CD4-positive, alpha-beta T cell treated with Interleukin-4 for 1 hour (primary cell): ENCODE measurements around the gene CAMTA1.

Experiments
- DNase-seq, 2 donors: peaks; one replicate each; pipeline ENCODE4 v3.0.0-alpha.2; 2020 to 2022

CAMTA1 gene

DNA sequence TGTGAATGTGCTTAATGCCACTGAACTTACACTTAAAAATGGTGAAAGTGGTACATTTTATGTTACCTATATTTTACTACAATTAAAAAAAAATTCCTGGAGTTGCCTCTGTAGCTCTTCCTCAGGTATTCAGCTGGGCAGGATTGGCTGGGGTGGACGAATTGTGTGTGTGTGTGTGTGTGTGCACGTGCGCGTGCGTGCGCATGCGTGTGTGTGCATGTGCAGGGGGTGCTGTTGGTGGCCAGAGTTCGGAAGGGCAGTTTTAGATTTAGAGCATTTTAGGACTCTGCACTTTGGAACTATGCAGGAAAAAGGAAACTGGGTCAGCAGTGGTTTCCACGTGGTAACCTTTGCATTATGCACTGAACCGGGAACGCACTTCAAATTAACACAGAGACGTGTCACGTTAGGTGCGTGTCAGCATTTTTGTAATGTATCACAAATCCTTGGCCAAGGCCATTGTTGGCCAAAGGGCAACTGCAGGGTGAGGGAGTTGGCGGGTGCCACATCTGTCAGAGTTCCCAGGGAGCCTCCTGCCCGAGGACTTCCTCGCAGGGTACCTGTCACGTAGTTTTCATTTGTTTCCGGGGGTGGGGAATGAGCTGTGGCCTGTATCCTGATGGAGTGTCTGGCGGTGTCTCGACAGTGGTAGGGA is 312.8 kb downstream of the CAMTA1 start:
- no peak for DNase-seq

DNA sequence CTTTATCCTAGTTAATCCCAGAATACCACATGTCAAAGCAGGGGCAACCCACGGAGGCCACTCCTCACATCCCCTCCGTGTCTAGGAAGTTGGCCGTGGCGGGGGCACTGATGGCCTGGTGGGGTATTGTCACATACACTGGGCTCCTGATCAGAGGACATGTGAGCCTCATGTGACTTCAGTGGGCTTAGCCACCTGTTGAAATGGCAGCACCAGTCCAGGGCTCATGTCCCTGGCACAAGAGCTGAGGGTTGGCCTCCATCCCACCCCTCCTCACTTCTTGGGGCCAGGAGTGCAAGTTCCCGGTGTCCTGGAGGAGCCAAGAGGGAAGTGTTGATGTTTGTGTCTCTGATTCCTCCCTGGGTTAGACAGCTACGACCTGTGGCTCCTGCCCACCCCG is 313.4 kb downstream of the CAMTA1 start:
- DNase-seq, result no peak

DNA sequence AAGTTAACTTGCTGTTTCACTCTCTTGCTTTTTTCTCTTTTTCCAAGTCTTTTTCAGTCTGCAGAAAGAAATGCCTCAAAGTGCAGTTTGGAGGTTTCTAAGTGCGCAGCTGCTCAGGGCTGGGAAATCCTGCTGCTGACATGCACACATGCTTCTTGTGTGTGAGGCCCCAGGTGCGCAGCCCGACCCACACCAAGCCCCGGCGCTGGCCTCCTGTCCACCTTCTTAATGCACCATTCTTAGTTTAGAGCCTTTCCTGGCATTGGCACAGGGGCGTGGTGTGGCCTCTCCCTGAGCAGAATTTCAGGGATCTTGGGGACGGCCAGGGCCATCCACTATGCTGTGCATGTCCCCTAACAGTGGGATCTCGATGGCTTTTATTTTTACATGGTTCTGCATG is 315.2 kb downstream of the CAMTA1 start:
- DNase-seq, result no peak

DNA sequence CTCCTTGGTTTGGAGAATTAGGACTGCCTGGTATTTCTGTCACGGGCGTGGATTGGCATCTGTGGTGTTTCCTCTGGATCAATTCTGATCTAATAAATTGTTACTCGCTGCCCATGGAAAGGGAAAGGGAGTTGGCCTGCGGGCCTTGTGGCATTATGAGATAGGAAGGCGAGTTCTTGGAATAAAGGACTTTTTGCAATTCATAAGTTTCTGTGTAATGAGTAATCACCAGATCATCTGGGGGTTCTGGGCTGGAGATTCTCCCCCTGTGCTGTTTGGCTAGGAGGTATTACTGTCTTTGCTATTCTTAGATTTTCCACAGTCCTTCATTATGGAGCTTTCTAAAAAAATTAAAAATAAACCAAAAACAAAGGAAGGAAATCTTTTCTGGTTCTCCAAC is 315.9 kb downstream of the CAMTA1 start:
- DNase-seq, result no peak

DNA sequence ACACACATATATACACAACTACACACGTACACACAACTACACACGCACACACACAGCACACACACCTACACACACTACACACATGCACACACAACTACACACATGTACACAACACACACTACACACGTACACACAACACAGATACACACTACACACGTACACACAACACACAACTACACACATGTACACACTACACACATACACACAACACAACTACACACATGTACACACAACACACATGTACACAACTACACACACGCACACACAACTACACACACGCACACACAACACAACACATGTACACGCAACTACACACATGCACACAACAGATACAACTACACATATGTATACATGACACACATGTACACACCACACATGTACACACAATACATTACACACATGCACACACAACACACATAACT is 318.1 kb downstream of the CAMTA1 start:
- DNase-seq, result no peak

DNA sequence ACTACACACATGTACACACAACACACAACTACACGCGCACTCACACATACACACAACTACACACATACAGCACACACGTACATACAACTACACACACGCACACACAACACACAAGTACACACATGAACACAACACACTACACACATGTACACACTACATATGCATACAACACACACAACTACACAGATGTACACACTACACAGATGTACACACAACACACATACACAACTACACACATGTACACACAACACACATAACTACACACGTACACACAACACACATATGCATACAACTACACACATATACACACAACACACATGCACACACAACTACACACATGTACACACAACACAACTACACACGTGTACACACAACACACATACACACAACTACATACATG is 318.6 kb downstream of the CAMTA1 start:
- DNase-seq, result no peak

DNA sequence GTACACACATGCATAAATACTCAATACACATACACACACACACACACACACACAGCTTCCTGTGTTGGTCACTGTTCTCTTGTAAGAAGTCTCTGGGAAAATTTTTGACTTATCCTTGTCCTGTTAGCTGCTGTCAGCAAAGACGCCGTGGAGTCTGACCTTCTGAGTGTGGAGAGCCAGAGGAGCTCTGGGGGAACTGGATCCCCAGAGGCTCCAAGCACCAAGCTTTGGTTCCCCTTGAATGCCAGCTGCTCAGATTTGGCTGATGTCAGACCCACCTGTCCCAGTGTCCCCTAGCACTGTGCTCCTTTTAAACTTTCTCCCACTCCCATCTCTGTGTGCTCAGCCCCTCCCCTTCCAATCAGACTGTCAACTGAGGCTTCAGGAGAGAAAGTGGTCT is 319.1 kb downstream of the CAMTA1 start:
- DNase-seq, result no peak

DNA sequence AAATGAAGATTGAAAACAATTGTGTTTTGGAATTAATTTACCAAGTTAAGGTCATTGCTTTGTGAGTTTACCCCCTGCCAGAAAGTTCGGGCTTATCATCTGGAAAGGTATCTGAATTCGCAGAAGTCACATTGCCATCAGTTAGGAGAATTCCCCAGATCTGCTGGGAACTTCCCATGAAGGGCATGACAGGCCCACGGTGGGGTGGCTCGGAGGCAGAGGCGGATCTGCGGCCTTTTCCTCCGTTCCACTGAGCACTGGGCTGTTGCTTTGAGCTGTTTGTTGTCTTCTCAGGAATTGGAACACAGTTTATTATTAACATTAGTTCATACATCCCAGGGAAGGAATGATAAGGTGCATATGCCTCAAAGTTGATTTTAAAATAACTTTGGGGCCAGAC is 320.0 kb downstream of the CAMTA1 start:
- DNase-seq, result no peak

DNA sequence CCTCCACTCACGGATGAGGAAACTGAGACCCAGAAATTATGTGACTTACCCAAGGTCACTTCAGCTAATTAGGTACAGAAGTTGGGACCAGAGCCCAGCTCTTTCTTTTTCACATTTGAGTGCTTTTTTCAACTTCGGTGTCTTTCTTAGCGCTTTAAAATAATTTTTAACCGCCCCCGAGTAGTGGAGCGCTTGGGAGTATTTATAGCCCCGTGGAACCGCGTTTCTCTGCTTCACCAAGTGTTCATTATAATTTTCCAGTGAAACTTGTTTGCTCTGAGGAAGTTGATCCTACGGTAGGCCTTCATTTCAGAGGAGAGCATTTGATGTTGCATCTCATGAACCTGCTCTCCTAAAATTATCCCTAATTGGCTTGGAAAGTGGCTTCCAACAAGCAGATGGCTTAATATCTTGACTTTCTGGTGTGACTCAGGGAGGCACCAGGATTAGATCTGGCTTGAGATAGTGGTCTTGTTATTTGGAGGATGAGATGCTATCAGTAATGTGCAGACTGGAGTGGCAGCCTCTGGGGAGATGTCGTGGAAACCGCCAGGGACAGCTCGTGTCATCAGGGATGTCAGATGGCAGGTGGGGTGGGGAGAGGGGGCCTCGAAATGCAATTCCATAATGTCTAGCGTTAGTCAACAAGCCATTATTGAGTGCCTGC is 321.3 kb downstream of the CAMTA1 start:
- no peak for DNase-seq

DNA sequence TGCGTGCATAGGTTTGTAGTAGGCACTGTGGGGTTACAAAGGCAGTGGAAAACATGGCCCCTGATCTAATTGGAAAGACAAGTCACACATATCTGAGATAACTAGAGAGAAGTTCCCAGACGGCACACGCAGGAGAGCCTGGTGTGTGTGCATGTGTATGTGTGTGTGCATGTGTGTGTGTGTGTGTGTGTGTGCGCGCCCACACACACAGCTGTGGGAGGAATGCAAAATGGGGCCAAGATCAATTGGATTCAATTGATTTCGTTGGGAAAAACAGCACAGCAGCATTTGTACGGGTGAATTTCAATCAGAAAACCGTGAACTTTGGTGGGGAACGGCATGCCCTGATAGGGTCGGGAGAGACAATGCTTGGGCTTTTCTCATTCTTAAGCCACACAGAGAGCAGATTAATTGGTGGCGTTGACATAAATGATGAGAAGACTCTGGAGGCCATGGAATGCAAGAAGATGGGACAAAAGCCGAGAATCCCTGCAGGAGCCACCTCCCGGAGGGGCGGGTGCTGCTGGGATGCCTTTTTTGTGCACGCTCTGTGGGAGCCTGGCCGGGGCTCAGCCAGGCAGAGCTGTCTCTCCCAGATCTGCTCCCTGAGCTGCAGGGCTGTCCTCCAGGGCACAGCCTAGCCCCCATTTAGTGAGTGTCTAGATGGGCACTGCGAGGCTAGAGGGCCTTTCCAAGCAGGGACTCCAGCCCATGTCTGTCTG is 322.0 kb downstream of the CAMTA1 start:
- DNase-seq, result no peak

DNA sequence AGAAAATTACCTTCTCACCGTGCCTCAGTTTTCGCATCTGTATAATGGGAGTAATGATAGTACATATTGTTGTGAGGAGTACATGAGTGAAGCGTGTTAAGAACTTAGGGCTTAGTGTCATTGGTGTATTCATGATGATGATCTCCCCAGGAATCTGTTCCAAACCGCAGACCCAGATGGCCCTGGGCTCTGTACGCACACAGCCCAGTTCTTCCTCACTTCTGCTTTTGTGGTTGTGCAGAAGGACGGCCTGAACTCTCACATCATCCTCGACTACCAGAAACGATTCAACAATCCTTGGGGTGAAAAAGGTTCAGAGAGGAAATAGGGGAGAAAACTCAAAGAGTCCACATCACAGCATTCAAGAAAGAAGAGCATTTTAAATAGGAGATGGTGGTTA is 323.0 kb downstream of the CAMTA1 start:
- no peak for DNase-seq

DNA sequence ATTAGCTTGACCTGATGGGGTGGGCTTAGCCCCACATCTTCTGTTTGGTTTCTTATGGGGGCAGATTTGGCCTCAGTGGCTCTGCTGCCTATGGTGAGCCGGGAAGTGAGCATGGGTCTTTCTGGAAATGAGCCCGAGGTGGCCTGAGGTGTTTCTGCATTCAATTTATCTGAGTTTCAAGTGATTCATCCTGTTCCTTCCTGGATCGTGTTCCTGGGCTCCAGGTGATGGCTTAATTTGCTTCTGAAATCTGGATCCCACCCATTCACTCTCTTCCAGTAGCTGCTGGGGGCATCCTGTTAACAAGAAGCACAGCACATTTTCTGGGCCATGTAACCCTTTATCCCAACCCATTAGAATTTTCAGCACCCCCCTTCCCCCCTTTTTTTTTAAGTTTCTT is 324.6 kb downstream of the CAMTA1 start:
- DNase-seq, result no peak

DNA sequence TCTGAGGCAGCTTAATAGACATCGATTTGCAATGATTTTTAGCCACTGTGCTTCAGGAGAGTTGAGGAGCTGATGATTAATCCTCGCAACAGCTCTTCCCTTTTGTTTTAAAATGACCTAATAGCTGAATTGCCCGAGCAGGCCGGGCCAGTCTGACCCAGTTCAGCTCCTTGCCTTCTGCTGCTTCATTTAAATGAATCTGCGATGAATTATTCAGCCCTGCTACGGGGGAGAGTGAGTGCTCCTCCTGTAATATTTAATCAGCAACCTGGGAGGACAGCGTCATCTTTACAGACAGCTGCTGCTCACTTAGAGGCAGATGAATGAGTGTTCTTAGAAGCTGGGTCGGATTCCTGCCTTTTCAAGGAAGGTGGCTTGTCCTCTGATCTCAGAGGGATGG is 325.1 kb downstream of the CAMTA1 start:
- DNase-seq, result no peak

DNA sequence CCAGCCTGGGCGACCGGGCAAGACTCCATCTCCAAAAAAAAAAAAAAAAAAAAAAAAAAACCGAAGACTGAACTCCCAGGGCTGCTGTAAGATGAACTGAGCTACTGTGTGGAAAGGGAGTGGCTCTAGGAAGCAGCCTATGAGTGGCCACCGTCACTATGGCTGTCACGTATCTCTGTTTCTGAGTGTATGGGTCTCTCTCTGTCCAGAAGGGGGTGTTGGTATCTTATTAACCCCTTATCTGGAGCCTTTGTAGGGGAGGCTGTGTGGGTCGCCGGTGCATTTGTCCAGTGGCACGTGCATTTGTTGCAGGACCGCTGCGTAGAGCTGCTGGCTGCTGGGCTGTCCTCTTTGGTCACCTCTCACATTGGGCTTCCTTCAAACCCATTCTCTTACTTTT is 326.6 kb downstream of the CAMTA1 start:
- DNase-seq, result no peak

DNA sequence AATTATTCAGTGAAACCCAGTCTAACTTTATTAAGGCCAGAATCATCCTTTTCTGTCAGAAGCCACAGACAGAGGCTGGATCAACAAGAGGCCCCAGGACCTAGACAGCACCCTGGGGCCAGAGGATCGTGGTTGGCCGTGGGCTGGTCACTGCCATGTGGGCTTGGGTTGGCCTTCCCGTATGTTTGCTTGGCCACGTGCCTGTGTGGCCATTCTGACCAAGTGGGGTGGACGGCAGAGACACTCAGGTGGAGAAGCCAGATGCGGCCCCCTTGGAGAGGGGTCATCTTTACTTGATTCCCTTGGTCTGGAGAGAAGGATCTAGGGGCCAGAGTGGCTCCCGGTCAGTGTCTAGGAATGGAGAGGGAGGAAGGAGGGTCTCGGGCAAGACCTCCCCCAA is 327.9 kb downstream of the CAMTA1 start:
- DNase-seq, result no peak

DNA sequence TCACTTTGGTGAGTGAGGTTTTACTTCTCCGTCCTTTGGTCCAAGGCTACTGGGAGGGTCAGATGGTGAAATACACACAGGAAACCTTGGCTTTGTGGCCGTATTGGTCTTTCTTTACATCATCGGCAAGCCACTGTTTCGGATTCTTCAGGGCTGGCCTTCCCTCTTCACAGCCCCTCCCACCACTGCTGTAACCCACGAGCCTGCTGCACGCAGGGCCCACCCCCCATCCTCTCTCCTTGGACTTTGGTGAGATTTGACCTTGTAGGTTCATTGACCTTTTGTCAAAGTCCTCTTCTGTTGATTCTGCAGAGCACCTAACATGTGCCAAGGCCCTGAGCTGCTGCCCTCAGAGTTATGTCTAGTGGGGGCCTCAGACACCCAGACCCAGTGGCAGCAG is 328.6 kb downstream of the CAMTA1 start:
- DNase-seq, result no peak

DNA sequence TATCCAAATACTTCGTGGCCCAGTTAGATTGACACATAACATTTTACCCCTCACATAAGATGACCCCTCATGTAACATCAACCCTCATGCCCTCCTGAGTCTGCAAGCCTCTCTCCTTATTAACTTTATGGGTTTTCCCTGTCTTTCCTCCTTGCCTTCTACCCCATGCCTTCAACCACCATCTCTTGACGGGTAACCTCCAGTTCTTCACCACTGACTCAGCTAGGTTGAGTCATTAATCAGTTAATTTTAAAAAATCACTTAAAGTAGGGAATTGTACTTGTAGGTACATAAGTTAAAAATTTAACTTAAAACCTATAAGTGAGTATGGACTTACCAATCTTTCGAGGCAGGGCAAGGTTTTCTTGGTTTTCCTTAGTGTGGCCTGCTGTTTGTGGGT is 330.7 kb downstream of the CAMTA1 start:
- no peak for DNase-seq

DNA sequence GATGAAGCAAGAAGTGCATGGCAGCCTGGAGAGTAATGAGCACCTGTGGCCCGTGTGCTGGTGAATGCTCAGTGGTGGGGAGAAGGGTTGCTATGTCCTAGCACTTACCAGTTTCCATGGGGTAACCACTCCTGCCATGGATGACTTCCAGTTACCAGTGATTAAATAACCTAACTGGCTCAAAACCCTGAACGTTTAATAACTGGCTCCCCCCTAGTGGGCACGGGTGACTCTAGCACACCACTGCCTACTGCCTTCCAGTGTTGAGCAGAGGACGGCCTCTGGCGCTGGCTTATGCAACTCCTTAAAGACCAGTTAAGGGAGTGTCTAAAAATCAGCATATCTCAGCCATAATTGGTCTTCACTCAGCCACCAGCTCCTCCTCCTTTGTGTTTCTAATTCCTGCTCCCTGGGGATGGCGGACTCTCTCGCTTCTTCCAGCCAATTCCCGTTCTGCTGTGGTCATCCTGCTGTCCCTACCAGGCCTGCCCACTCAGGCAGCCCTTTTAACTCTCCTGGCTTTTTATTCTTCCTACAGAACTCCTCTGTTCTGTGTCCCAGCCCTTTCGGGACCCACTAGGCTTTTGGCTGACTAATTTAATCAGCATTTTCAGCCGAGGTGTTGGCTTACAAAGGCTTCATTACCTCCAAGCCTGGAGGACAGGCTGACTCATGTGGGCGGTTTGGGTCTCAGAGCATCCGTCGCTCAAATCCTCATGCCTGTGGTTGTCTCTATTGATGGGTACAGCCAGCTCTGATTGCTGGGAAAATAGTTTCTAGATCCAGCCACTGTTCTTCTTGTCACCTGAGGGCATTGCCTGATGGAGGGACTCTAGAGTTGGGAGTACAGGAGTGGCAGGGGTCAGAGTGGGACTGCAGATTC is 332.4 kb downstream of the CAMTA1 start:
- DNase-seq, result no peak

DNA sequence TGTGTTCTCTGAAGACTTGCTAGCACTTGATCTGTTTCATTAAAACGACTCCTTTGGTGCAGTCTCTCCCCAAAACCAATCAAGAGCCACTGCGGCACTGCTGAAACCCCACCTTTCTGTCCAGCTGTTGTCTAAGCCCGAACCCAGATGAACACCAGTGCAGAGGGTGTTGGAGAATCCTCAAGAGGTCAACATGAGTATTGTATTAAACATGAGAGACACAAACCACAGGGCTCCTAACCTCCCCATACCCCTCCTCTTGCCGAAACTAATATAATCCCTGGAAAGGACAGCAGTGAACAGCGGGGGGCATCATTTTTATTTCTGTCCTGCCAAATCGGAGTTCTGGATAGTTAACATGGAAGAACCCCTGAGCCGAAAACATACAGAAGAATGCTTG is 333.9 kb downstream of the CAMTA1 start:
- DNase-seq, result no peak

DNA sequence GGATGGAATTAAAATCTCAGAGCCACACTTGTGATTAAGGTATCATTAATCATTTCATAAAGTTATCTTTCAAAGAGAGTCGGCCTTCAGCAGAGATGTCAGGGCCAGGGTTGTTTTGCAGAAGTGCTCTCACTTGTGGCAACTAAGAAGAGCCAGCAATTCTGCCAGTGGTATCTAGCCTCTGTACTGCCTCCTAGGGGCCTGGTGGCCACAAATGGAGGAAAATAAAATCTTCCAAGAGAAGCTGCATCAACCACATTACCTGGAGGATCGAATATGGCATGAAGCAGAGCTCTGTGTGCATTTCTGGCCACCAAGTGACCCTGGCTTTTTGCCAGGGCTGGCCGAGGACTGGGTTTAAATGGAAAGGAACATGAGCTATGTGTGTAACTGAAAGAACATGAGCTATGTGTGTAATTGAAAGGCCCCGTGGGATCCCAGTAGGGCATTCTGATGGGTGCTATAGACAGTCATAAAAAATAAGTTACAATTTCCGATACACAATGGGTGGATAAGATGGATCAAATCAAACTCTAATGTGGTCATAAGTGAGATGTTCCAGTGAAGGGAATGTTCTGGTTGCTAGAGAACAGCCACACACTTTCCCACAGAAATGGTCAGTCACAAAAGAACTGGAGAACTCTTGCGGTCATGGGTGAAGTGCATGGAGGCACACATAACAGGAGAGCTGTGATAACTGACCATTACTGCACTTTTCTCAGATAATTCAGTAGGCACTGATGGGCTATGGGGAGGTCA is 335.8 kb downstream of the CAMTA1 start:
- DNase-seq, result no peak

DNA sequence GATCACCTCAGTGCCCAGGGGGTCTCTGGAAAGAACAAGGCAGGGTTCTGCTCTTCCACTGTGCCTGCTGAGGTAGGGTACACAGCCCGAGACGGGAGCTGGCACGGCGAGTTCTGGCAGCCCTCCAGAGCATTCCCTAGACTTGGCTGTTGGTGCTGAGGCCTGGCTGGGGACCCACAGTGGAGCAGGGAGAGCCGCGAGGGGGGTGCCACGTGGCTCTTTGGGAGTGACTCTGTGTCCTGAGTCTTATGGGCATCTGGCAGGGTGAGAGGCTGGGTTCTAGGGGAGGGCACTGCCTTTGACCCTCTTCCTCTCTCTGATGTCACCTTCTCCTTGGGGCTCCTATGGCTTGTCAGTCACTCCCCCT is 336.4 kb downstream of the CAMTA1 start:
- no peak for DNase-seq

DNA sequence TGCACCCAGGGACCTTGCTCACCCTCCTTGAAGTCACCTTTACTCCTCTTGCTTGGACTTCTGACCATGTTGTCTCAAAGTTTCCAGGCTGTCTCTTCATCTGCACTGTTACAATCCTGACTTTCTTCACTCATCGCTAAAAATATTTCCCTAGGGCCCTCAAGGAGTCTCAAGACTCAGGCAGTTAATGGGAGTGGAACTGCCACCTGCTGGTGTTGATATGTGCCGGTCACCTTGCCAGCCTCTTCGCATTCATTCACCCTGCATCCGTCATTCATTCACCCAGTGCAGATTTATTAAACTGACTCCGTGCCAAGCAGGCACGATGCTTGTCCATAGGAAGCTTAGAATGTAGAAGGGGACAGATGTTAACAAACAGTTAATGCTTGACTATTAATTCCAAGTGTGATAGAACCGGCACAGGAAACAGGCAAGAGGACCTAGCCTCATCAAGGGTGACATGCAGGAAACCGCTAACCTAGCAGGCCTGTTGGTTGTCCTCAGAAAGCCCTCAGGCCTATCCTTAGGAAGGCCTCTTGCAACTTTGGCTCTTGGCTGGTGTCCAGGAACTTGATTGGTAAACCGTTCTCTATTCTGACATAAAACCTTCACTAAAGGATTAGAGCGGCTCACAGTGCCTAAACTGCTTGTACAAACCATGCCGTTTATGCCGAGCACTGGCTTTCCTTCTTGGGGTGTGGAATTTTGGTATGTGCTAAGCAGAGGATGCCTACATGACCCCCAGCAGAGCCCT is 342.2 kb downstream of the CAMTA1 start:
- DNase-seq, result no peak
